IMR-90 (cell line): ENCODE results near the gene ASPG.

ENCODE experiments used
- BHLHE40 ChIP-seq: fragments of 150-350 bp; IDR thresholded peaks from 2 replicates; pipeline ENCODE4 v1.6.1; 2016; ENCODE audit warnings: mild to moderate bottlenecking, low read depth, low read length
- CEBPB ChIP-seq: IDR thresholded peaks from 2 replicates; pipeline ENCODE4 v1.6.1; 2012; ENCODE audit warnings: low read depth, low read length, improper control_type of control experiment
- CHD1 ChIP-seq: IDR thresholded peaks from 2 replicates; pipeline ENCODE4 v1.6.1; 2012; ENCODE audit warnings: low read depth, low read length, improper control_type of control experiment
- FOS ChIP-seq: fragments of 150-350 bp; IDR thresholded peaks from 2 replicates; pipeline ENCODE4 v1.6.1; 2016; ENCODE audit warnings: low read depth, low read length
- MXI1 ChIP-seq: IDR thresholded peaks from 2 replicates; pipeline ENCODE4 v1.6.1; 2012; ENCODE audit warnings: low read depth, mild to moderate bottlenecking, low read length, moderate library complexity, borderline replicate concordance
- POLR2A ChIP-seq: IDR thresholded peaks from 2 replicates; pipeline ENCODE4 v1.6.1; 2012; ENCODE audit warnings: mild to moderate bottlenecking, low read depth, low read length
- RAD21 ChIP-seq: IDR thresholded peaks from 2 replicates; pipeline ENCODE4 v1.6.1; 2012; ENCODE audit warnings: low read length, improper control_type of control experiment
- RCOR1 ChIP-seq: IDR thresholded peaks from 2 replicates; pipeline ENCODE4 v1.6.1; 2012; ENCODE audit warnings: mild to moderate bottlenecking, low read length, improper control_type of control experiment; ENCODE audit not compliant: insufficient replicate concordance
- RFX5 ChIP-seq: IDR thresholded peaks from 2 replicates; pipeline ENCODE4 v1.8.0; 2012; ENCODE audit warnings: low read depth, mild to moderate bottlenecking, low read length, moderate library complexity
- SMC3 ChIP-seq: fragments of 150-350 bp; IDR thresholded peaks from 2 replicates; pipeline ENCODE4 v1.6.1; 2016; ENCODE audit warnings: low read depth, mild to moderate bottlenecking, antibody characterized with exemption, low read length, moderate library complexity
- TF ChIP-seq, protein P1 (sequence below): conservative IDR thresholded peaks from 2 replicates; pipeline ENCODE4 v1.5.1; 2012; ENCODE audit warnings: mild to moderate bottlenecking, low read depth, low read length, improper control_type of control experiment
- TF ChIP-seq, protein P2 (sequence below): fragments of 150-350 bp; IDR thresholded peaks from 2 replicates; pipeline ENCODE4 v1.6.1; 2017; ENCODE audit warnings: mild to moderate bottlenecking, antibody characterized with exemption, low read length, low read depth

DNA sequence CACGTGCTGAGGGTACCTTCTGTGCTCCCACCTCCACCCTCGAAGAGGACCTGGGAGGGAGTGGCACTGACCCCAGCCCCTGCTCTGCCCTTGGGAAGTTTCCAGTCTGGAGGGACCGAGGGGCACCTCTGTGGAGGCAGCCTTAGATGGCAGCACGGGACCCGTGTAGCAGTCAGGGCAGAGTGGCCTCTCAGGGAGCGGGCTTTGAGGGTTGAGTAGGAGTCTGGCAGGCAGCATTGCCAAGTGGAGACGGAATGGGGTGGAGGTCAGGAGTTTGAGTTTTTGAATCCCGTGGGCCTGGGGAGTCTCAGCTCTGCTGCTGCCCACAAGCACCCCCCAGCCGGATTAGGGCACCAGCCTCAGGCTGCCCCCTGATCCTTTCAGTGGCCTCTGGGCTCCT is 74.5 kb downstream of the ASPG start:
- no peak for TF ChIP-seq POLR2A
- no peak for TF ChIP-seq RAD21
- TF ChIP-seq, protein P1, sequence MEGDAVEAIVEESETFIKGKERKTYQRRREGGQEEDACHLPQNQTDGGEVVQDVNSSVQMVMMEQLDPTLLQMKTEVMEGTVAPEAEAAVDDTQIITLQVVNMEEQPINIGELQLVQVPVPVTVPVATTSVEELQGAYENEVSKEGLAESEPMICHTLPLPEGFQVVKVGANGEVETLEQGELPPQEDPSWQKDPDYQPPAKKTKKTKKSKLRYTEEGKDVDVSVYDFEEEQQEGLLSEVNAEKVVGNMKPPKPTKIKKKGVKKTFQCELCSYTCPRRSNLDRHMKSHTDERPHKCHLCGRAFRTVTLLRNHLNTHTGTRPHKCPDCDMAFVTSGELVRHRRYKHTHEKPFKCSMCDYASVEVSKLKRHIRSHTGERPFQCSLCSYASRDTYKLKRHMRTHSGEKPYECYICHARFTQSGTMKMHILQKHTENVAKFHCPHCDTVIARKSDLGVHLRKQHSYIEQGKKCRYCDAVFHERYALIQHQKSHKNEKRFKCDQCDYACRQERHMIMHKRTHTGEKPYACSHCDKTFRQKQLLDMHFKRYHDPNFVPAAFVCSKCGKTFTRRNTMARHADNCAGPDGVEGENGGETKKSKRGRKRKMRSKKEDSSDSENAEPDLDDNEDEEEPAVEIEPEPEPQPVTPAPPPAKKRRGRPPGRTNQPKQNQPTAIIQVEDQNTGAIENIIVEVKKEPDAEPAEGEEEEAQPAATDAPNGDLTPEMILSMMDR = no peak
- TF ChIP-seq CEBPB = no peak
- TF ChIP-seq BHLHE40 = no peak
- no peak for TF ChIP-seq FOS
- TF ChIP-seq, protein P2, sequence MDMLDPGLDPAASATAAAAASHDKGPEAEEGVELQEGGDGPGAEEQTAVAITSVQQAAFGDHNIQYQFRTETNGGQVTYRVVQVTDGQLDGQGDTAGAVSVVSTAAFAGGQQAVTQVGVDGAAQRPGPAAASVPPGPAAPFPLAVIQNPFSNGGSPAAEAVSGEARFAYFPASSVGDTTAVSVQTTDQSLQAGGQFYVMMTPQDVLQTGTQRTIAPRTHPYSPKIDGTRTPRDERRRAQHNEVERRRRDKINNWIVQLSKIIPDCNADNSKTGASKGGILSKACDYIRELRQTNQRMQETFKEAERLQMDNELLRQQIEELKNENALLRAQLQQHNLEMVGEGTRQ = no peak
- no peak for TF ChIP-seq MXI1
- no peak for TF ChIP-seq SMC3
- no peak for TF ChIP-seq RCOR1
- no peak for TF ChIP-seq CHD1
- TF ChIP-seq RFX5 = no peak
